GM19372 (cell line): Measurements from ENCODE around the gene DPP7.
"Not testable (repeated sequence)": the region's sequence is repeated elsewhere in the genome, so short reads cannot be mapped to it uniquely, and the experiment has no call there.

Source experiments
- ATAC-seq: cut with Tn5 transposase; IDR thresholded peaks from one replicate; pipeline ENCODE4 v1.9.1; 2021; ENCODE audit warnings: mild to moderate bottlenecking, low read depth, moderate library complexity; ENCODE audit not compliant: unreplicated experiment

The DPP7 gene

GRCh38 chr9:137075275-137075775, 39.2 kb downstream of the DPP7 start:
- no peak for ATAC-seq

GRCh38 chr9:137074657-137075274, 39.8 kb downstream of the DPP7 start:
- no peak for ATAC-seq

- ATAC-seq: no peak
Measured at GRCh38 chr9:137073992-137074399, 40.5 kb downstream of the DPP7 start.

- no peak for ATAC-seq
Measured at GRCh38 chr9:137071282-137071681, 43.3 kb downstream of the DPP7 start.

- peak; percentile 5 for ATAC-seq
Measured at GRCh38 chr9:137070906-137071275, 43.6 kb downstream of the DPP7 start.

- ATAC-seq: peak; percentile 75
Measured at GRCh38 chr9:137070201-137070905, 44.2 kb downstream of the DPP7 start, which contains the start of gene SAPCD2. TSS of gene SAPCD2 (minus strand) at chr9:137070557. CDS start at chr9:137070460, 97 bp downstream.

- peak; percentile 13 for ATAC-seq
Measured at GRCh38 chr9:137069508-137070091, 44.9 kb downstream of the DPP7 start.

- no peak for ATAC-seq
Measured at GRCh38 chr9:137068539-137069507, 45.7 kb downstream of the DPP7 start.

GRCh38 chr9:137067860-137068538, 46.5 kb downstream of the DPP7 start:
- no peak for ATAC-seq

GRCh38 chr9:137066096-137066861, 48.3 kb downstream of the DPP7 start:
- ATAC-seq: no peak

GRCh38 chr9:137065336-137065967, 49.1 kb downstream of the DPP7 start:
- ATAC-seq: no peak

- ATAC-seq: no peak
Measured at GRCh38 chr9:137064880-137065164, 49.7 kb downstream of the DPP7 start.

- no peak for ATAC-seq
Measured at GRCh38 chr9:137064027-137064879, 50.3 kb downstream of the DPP7 start.

- no peak for ATAC-seq
Measured at GRCh38 chr9:137063311-137064026, 51.1 kb downstream of the DPP7 start.

GRCh38 chr9:137062798-137063197, 51.7 kb downstream of the DPP7 start:
- ATAC-seq: not testable (repeated sequence)

GRCh38 chr9:137062384-137062783, 52.1 kb downstream of the DPP7 start:
- no peak for ATAC-seq
